ENCODE data around the gene SLCO4A1. TPM values are rescaled to one million over a fixed set of nuclear protein-coding genes. Genes with fewer than 3 reads are reported as not detected.

The SLCO4A1 gene
- total and polyA plus RNA-seq, 2 donors (not counting 1 experiment from before 2014, with no cell fraction given): 2.1 to 79.5 TPM

DNA sequence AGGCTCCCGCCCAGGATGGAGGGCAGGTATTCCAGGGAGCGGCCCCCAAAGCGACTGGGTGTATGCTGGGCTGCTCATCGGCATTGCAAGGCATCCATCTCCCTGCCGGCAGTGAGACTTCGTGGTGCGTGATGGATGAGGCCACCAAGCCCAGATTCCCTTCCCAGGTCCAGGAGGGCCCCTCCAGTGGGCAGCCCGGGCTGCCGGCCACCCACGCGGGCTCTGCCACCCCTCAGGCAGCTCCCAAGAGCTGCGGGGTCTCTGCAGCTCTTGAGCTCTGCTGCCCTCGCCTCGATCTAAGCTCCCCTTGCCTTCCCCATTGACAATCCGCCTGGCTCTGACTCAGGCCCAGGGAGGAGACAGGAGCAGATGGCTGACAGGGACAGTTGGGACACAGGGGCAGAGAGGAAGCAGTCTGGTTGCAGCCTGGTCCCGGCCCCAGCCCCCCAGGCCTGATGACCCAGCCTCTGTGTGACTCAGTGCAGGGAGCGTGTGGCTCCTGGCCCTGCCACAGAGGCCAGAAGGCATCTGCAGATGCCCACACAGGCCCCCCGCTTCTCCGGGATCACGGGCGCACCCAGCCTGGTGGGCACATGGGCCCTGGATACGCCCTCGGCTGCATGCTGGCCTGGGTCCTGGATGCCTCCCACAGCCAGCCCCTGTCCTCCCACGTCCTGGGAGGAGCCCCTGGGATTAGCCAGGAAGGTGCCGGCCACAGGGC, 33.0 kb downstream of the SLCO4A1 start:
- H2AFZ ChIP-seq (ENCODE audit: insufficient read depth, low read depth, low read length, poor library complexity, severe bottlenecking): no peak overlapping the region
- no peak overlapping the region for H3K27ac ChIP-seq (ENCODE audit: low read length in 2 of 2)
- no peaks in the 10 kb centered on the region for H3K36me3 ChIP-seq (replicated peaks in 1 of 2; ENCODE audit: control extremely low read depth in 1 of 2, control insufficient read depth in 1 of 2, extremely low read depth in 1 of 2, insufficient read depth in 2 of 2, low read length in 1 of 2)
- TF ChIP-seq EZH2 (IDR thresholded peaks at IDR 0.05; ENCODE audit: borderline replicate concordance, insufficient read depth, low read depth, low read length, poor library complexity, severe bottlenecking): no peak
- TF ChIP-seq, protein P1, sequence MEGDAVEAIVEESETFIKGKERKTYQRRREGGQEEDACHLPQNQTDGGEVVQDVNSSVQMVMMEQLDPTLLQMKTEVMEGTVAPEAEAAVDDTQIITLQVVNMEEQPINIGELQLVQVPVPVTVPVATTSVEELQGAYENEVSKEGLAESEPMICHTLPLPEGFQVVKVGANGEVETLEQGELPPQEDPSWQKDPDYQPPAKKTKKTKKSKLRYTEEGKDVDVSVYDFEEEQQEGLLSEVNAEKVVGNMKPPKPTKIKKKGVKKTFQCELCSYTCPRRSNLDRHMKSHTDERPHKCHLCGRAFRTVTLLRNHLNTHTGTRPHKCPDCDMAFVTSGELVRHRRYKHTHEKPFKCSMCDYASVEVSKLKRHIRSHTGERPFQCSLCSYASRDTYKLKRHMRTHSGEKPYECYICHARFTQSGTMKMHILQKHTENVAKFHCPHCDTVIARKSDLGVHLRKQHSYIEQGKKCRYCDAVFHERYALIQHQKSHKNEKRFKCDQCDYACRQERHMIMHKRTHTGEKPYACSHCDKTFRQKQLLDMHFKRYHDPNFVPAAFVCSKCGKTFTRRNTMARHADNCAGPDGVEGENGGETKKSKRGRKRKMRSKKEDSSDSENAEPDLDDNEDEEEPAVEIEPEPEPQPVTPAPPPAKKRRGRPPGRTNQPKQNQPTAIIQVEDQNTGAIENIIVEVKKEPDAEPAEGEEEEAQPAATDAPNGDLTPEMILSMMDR (IDR thresholded peaks at IDR 0.05): no peak
- intact Hi-C loops (cut with micrococcal nuclease): no loop called here
- H3K9me3 ChIP-seq (ENCODE audit: control extremely low read depth in 1 of 3, control insufficient read depth in 2 of 3, insufficient read depth in 1 of 3, low read length in 2 of 3): peaks cover 0 to 2% (median 0%) of the 10 kb centered on the region in 3 donors
- ChIA-PET POLR2A (no interaction called here), CTCF (interaction anchor here (1.0 kb wide), 1 partner anchor 117 kb away, joined by 3 read pairs; no protein-coding TSS in a partner anchor)
- no peak overlapping the region for H3K4me2 ChIP-seq (replicated peaks; ENCODE audit: low read depth, low read length, poor library complexity, severe bottlenecking)
- ATAC-seq (ENCODE audit: low read depth): no peak
- DNase-seq: no peak
- WGBS (ENCODE audit: insufficient coverage): 93% methylated on average over 25 of the region's 25 CpGs
- no peak overlapping the region for H3K4me3 ChIP-seq (ENCODE audit: control extremely low read depth in 1 of 5, extremely low read depth in 1 of 5, insufficient read depth in 1 of 5, low read depth in 2 of 5, low read length in 4 of 5)
- no peaks in the 10 kb centered on the region for H3K27me3 ChIP-seq (replicated peaks in 1 of 4; ENCODE audit: control extremely low read depth in 1 of 4, control insufficient read depth in 3 of 4, insufficient read depth in 4 of 4, low read length in 3 of 4)
- H3K9ac ChIP-seq (ENCODE audit: low read length): no peak overlapping the region
- Mint-ChIP-seq H3K27me3 (peaks cover 5% of the 10 kb centered on the region), H3K27ac (no peak overlapping the region), H3K4me3 (no peak overlapping the region), H3K9me3 (ENCODE audit: insufficient read depth) (peaks cover 6% of the 10 kb centered on the region), H3K4me1 (peaks cover 2% of the 10 kb centered on the region)
- no peaks in the 10 kb centered on the region for H4K20me1 ChIP-seq (ENCODE audit: control insufficient read depth, insufficient read depth, low read length, poor library complexity, severe bottlenecking)
- no peaks in the 10 kb centered on the region for H3K79me2 ChIP-seq (ENCODE audit: control insufficient read depth, insufficient read depth, low read length)
- no peaks in the 10 kb centered on the region for H3K4me1 ChIP-seq (ENCODE audit: control insufficient read depth in 2 of 2, insufficient read depth in 2 of 2, low read length in 2 of 2)

DNA sequence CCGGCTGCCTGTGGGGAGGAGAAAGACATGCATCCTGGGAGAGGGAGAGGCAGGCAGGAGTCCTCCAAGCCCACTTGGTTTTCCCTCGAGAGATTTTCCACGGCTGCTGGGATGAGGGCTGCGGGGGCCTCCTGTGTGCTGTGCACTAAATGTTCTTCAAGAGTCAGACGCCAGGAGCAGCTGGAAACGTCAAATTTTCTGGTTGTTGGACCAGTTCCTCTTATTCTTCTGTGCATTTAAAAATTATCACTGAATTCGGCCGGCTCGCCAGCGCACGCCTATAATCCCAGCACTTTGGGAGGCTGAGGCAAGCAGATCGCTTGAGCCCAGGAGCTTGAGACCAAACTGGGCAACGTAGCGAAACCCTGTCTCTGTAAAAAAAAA, 33.6 kb downstream of the SLCO4A1 start:
- peaks cover 5% of the 10 kb centered on the region for H3K27me3 Mint-ChIP-seq
- WGBS (ENCODE audit: insufficient coverage): 95% methylated on average over 14 of the region's 14 CpGs
- CTCF ChIA-PET: no interaction called here
- peaks cover 6% of the 10 kb centered on the region for H3K9me3 Mint-ChIP-seq (ENCODE audit: insufficient read depth)
- ATAC-seq (ENCODE audit: low read depth) (no peak), DNase-seq (no peak)
- TF ChIP-seq, protein P1 (IDR thresholded peaks at IDR 0.05): no peak
- no peak for TF ChIP-seq EZH2 (IDR thresholded peaks at IDR 0.05; ENCODE audit: borderline replicate concordance, insufficient read depth, low read depth, low read length, poor library complexity, severe bottlenecking)
- H3K27ac ChIP-seq (ENCODE audit: low read length in 2 of 2): no peak overlapping the region
- no peaks in the 10 kb centered on the region for H3K36me3 ChIP-seq (replicated peaks in 1 of 2; ENCODE audit: control extremely low read depth in 1 of 2, control insufficient read depth in 1 of 2, extremely low read depth in 1 of 2, insufficient read depth in 2 of 2, low read length in 1 of 2)
- H3K27me3 ChIP-seq (replicated peaks in 1 of 4; ENCODE audit: control extremely low read depth in 1 of 4, control insufficient read depth in 3 of 4, insufficient read depth in 4 of 4, low read length in 3 of 4): no peaks in the 10 kb centered on the region
- H3K79me2 ChIP-seq (ENCODE audit: control insufficient read depth, insufficient read depth, low read length): no peaks in the 10 kb centered on the region
- no peaks in the 10 kb centered on the region for H3K4me1 ChIP-seq (ENCODE audit: control insufficient read depth in 2 of 2, insufficient read depth in 2 of 2, low read length in 2 of 2)
- H2AFZ ChIP-seq (ENCODE audit: insufficient read depth, low read depth, low read length, poor library complexity, severe bottlenecking): no peak overlapping the region
- POLR2A ChIA-PET: no interaction called here
- intact Hi-C loops (cut with micrococcal nuclease): no loop called here
- no peak overlapping the region for H3K4me3 ChIP-seq (ENCODE audit: control extremely low read depth in 1 of 5, extremely low read depth in 1 of 5, insufficient read depth in 1 of 5, low read depth in 2 of 5, low read length in 4 of 5)
- no peaks in the 10 kb centered on the region for H4K20me1 ChIP-seq (ENCODE audit: control insufficient read depth, insufficient read depth, low read length, poor library complexity, severe bottlenecking)
- no peak overlapping the region for H3K4me2 ChIP-seq (replicated peaks; ENCODE audit: low read depth, low read length, poor library complexity, severe bottlenecking)
- H3K9ac ChIP-seq (ENCODE audit: low read length): no peak overlapping the region
- no peak overlapping the region for H3K27ac Mint-ChIP-seq
- H3K4me3 Mint-ChIP-seq: no peak overlapping the region
- peaks cover 2% of the 10 kb centered on the region for H3K4me1 Mint-ChIP-seq
- peaks cover 0 to 2% (median 0%) of the 10 kb centered on the region in 3 donors for H3K9me3 ChIP-seq (ENCODE audit: control extremely low read depth in 1 of 3, control insufficient read depth in 2 of 3, insufficient read depth in 1 of 3, low read length in 2 of 3)

Measured in B cell (primary cell).